ENCODE data around the gene ANHX. TPM values are rescaled to one million over a fixed set of nuclear protein-coding genes. Genes with fewer than 3 reads are reported as not detected.

Gene ANHX
- total and polyA plus RNA-seq, 4 experiments from 2014 or later: not detected

- H3K27ac ChIP-seq (ENCODE audit: low read depth, low read length): peak within 1 kb of the TSS; percentile 73
- H3K9me3 ChIP-seq (ENCODE audit: control insufficient read depth in 1 of 2, low read length in 2 of 2): peaks cover 0 to 25% of the 10 kb centered on the region in 2 donors
- ChIA-PET POLR2A (ENCODE audit: partially characterized antibody) (interaction anchor here (0.6 to 3.0 kb wide), 8 partner anchors 11 to 272 kb away, joined by 3 to 43 read pairs (median 4); partner anchors contain the start of genes ZNF10, ZNF140, ZNF26 and ZNF84), CTCF (ENCODE audit: partially characterized antibody) (interaction anchor here (0.7 to 2.3 kb wide), 11 partner anchors 10 to 413 kb away, joined by 3 to 20 read pairs (median 4); partner anchors contain the start of genes ZNF10, ZNF140 and ZNF26)
- H3K27me3 Mint-ChIP-seq: no peaks in the 10 kb centered on the region
- H3K36me3 Mint-ChIP-seq: peaks cover 57 to 65% of the 10 kb centered on the region in 2 donors
- peaks cover 10% of the 10 kb centered on the region for H3K4me1 ChIP-seq (ENCODE audit: insufficient read depth, low read length)
- peaks cover 24% of the 10 kb centered on the region for H3K36me3 ChIP-seq (ENCODE audit: insufficient read depth, low read length)
- intact Hi-C loops (cut with micrococcal nuclease): loop anchor here (1.0 kb wide), 6 partner anchors 51 to 294 kb away; partner anchors contain the start of genes CHFR, ZNF10, ZNF140 and ZNF26
- peaks cover 10 to 87% (median 52%) of the 10 kb centered on the region in 8 donors for H3K9me3 Mint-ChIP-seq
- H3K27ac Mint-ChIP-seq: peak within 1 kb of the TSS; percentile 91 to 98 (median 96)
- peak; percentile 84 to 89 (median 85) for DNase-seq
- no peaks in the 10 kb centered on the region for H3K27me3 ChIP-seq (ENCODE audit: insufficient read depth, low read length)
- peak within 1 kb of the TSS; percentile 89 to 97 (median 94) for H3K4me3 Mint-ChIP-seq
- H3K4me3 ChIP-seq (ENCODE audit: low read length in 2 of 2): peak within 1 kb of the TSS; percentile 96 to 100
- H3K4me1 Mint-ChIP-seq: peaks cover 19 to 34% (median 23%) of the 10 kb centered on the region in 4 donors
Observed at GRCh38 chr12:133181238-133181959, 54.3 kb downstream of the ANHX start, which contains the start of gene ZNF268. Gene ZNF268 (plus strand): TSS chr12:133181495. CDS start chr12:133181998, 503 bp downstream.

DNA sequence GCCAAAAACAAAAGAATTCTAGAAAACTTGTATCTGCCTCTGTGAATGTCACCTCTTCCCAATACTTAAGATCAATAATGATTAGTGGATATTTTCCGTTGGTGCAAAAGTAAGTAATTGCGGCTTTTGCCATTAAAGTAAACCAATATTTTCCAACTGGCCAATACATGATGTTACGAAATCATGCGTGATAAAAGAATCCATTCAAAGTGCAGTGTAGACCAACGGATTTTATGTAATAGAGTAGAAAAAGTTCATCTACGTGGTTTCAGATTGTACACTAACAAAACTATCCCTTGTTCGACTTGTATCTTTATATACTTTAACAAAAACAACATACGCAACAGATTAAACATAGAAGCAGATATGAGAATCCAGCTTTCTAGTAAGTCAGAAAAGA is 55.0 kb downstream of the ANHX start:
- intact Hi-C loops (cut with micrococcal nuclease): loop anchor here (1.0 kb wide), 6 partner anchors 50 to 293 kb away; partner anchors contain the start of genes CHFR, ZNF10, ZNF140 and ZNF26
- Mint-ChIP-seq H3K27ac (peak overlapping the region in 3 of 7 donors; percentile 35 to 91 (median 78)), H3K4me1 (peaks cover 17 to 31% (median 22%) of the 10 kb centered on the region in 4 donors), H3K9me3 (peaks cover 10 to 87% (median 53%) of the 10 kb centered on the region in 8 donors), H3K27me3 (no peaks in the 10 kb centered on the region), H3K36me3 (peaks cover 52 to 61% of the 10 kb centered on the region in 2 donors), H3K4me3 (peak overlapping the region in 3 of 8 donors; percentile 44 to 75 (median 45))
- CTCF ChIA-PET (ENCODE audit: partially characterized antibody): interaction anchor here (0.7 to 2.3 kb wide), 10 partner anchors 10 to 412 kb away, joined by 3 to 20 read pairs (median 4); partner anchors contain the start of genes ZNF10, ZNF140 and ZNF26
- Histone ChIP-seq H3K4me3 (ENCODE audit: low read length in 2 of 2) (no peak overlapping the region), H3K4me1 (ENCODE audit: insufficient read depth, low read length) (peaks cover 10% of the 10 kb centered on the region), H3K27ac (ENCODE audit: low read depth, low read length) (no peak overlapping the region), H3K27me3 (ENCODE audit: insufficient read depth, low read length) (no peaks in the 10 kb centered on the region), H3K9me3 (ENCODE audit: control insufficient read depth in 1 of 2, low read length in 2 of 2) (peaks cover 0 to 18% of the 10 kb centered on the region in 2 donors), H3K36me3 (ENCODE audit: insufficient read depth, low read length) (peaks cover 18% of the 10 kb centered on the region)
- DNase-seq: no peak
- POLR2A ChIA-PET (ENCODE audit: partially characterized antibody): interaction anchor here (0.6 to 3.0 kb wide), 8 partner anchors 12 to 386 kb away, joined by 3 to 43 read pairs (median 4); partner anchors contain the start of genes ZNF10, ZNF140, ZNF26 and ZNF84

DNA sequence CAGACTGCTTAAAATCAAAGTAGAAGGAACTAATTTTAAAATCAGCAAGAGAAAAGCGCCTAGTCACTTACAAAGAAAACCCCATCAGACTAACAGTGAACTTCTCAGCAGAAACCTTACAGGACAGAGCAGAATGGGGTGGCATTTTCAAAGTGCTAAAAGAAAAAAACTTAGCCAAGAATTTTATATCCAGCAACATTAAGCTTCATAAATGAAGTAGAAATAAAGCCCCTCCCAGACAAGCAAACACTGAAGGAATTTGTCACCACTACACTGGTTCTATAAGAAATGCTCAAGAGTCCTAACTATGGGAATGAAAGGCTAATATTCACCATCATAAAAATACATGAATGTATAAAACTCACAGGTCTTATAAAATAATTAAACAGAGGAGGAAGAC is 60.8 kb downstream of the ANHX start:
- no peak overlapping the region for H3K4me3 Mint-ChIP-seq
- H3K4me1 Mint-ChIP-seq: no peaks in the 10 kb centered on the region
- no peaks in the 10 kb centered on the region for H3K27me3 ChIP-seq (ENCODE audit: insufficient read depth, low read length)
- POLR2A ChIA-PET (ENCODE audit: partially characterized antibody): no interaction called here
- peaks cover 0 to 24% of the 10 kb centered on the region in 2 donors for H3K9me3 ChIP-seq (ENCODE audit: control insufficient read depth in 1 of 2, low read length in 2 of 2)
- no peaks in the 10 kb centered on the region for H3K4me1 ChIP-seq (ENCODE audit: insufficient read depth, low read length)
- H3K9me3 Mint-ChIP-seq: peaks cover 7 to 74% (median 62%) of the 10 kb centered on the region in 8 donors
- no peak overlapping the region for H3K27ac Mint-ChIP-seq
- H3K27me3 Mint-ChIP-seq: no peaks in the 10 kb centered on the region
- H3K36me3 ChIP-seq (ENCODE audit: insufficient read depth, low read length): no peaks in the 10 kb centered on the region
- peaks cover 11 to 12% of the 10 kb centered on the region in 2 donors for H3K36me3 Mint-ChIP-seq
- H3K4me3 ChIP-seq (ENCODE audit: low read length in 2 of 2): no peak overlapping the region
- H3K27ac ChIP-seq (ENCODE audit: low read depth, low read length): no peak overlapping the region
- no peak for DNase-seq
- CTCF ChIA-PET (ENCODE audit: partially characterized antibody): no interaction called here
- intact Hi-C loops (cut with micrococcal nuclease): no loop called here

DNA sequence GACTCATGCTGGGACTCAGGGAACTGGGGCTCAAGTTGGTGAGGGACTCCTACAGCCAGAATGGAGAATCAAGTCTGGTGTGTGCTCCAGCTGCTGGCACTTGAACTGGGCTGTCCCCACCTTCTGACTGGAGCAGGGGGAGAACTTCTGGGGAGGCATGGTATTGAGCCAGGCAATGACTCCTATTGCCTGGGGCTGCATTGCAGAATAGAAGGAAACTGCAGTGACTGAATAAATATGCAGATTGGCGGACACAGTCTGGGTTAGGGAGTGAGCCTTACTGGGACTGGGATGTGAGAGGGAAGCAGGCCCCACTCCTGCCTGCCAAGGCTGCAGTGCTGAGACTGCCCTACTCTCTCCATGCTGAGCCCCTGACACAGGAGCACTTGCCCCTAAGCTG is 63.2 kb downstream of the ANHX start:
- Histone ChIP-seq H3K27ac (ENCODE audit: low read depth, low read length) (no peak overlapping the region), H3K4me1 (ENCODE audit: insufficient read depth, low read length) (no peaks in the 10 kb centered on the region), H3K36me3 (ENCODE audit: insufficient read depth, low read length) (no peaks in the 10 kb centered on the region), H3K9me3 (ENCODE audit: control insufficient read depth in 1 of 2, low read length in 2 of 2) (peaks cover 0 to 20% of the 10 kb centered on the region in 2 donors), H3K4me3 (ENCODE audit: low read length in 2 of 2) (no peak overlapping the region), H3K27me3 (ENCODE audit: insufficient read depth, low read length) (no peaks in the 10 kb centered on the region)
- intact Hi-C loops (cut with micrococcal nuclease): no loop called here
- ChIA-PET CTCF (ENCODE audit: partially characterized antibody) (no interaction called here), POLR2A (ENCODE audit: partially characterized antibody) (no interaction called here)
- no peak overlapping the region for H3K27ac Mint-ChIP-seq
- no peaks in the 10 kb centered on the region for H3K4me1 Mint-ChIP-seq
- DNase-seq: no peak
- peaks cover 7 to 80% (median 70%) of the 10 kb centered on the region in 8 donors for H3K9me3 Mint-ChIP-seq
- H3K27me3 Mint-ChIP-seq: no peaks in the 10 kb centered on the region
- H3K36me3 Mint-ChIP-seq: peaks cover 9 to 16% of the 10 kb centered on the region in 2 donors
- H3K4me3 Mint-ChIP-seq: no peak overlapping the region

Other genes with a start within 250 kb of the ANHX start
- 10 to 100 TPM; 25.9 to 28.2 TPM for gene ZNF26, start 249.5 kb downstream of the ANHX start, total RNA-seq
- gene ZNF26, start 249.5 kb downstream of the ANHX start, polyA plus RNA-seq: 10 to 100 TPM; 13.7 to 15.4 TPM
- 10 to 100 TPM; 42.0 to 46.2 TPM for gene ZNF84, start 198.4 kb downstream of the ANHX start, total RNA-seq
- 10 to 100 TPM; 15.5 to 15.9 TPM for gene ZNF84, start 198.4 kb downstream of the ANHX start, polyA plus RNA-seq
- 10 to 100 TPM; 25.2 to 28.2 TPM for gene ZNF140, start 155.0 kb downstream of the ANHX start, total RNA-seq
- gene ZNF140, start 155.0 kb downstream of the ANHX start, polyA plus RNA-seq: 10 to 100 TPM; 24.6 to 26.2 TPM
- gene ZNF891, start 105.6 kb downstream of the ANHX start, total RNA-seq: 1 to 10 TPM; 6.2 to 7.3 TPM
- under 1 TPM; 0.37 to 0.75 TPM for gene ZNF891, start 105.6 kb downstream of the ANHX start, polyA plus RNA-seq
- gene ZNF10, start 105.2 kb downstream of the ANHX start, total RNA-seq: 10 to 100 TPM; 17.4 to 19.6 TPM
- 10 to 100 TPM in 1 of 2 donors, 1 to 10 TPM in 1; 8.1 to 11.3 TPM for gene ZNF10, start 105.2 kb downstream of the ANHX start, polyA plus RNA-seq
- 10 to 100 TPM; 34.9 to 39.6 TPM for gene ZNF268, start 54.4 kb downstream of the ANHX start, total RNA-seq
- 10 to 100 TPM; 18.5 to 19.6 TPM for gene ZNF268, start 54.4 kb downstream of the ANHX start, polyA plus RNA-seq